B cell (primary cell): ENCODE data around the gene EFNA5. TPM values are rescaled to one million over a fixed set of nuclear protein-coding genes. Genes with fewer than 3 reads are reported as not detected.

Experiments
- ATAC-seq: fragments of 200-7000 bp; cut with Tn5 transposase; one replicate; pipeline ENCODE4 v1.10.0; 2021; ENCODE audit warnings: low read depth, mild to moderate bottlenecking, moderate number of reproducible peaks, moderate library complexity
- CTCF ChIA-PET: fragments of 350-600 bp; sonication (Branson Sonifier 250); formaldehyde crosslinking; loops from one replicate; lab custom pipeline; 2021; ENCODE audit warnings: antibody characterized with exemption, inconsistent platforms; lab: Charles Lee
- POLR2A ChIA-PET: fragments of 350-600 bp; sonication (Branson Sonifier 250); formaldehyde crosslinking; loops from one replicate; lab custom pipeline; 2021; ENCODE audit warnings: antibody characterized with exemption; lab: Charles Lee
- DNase-seq: peaks from one replicate; pipeline ENCODE4 v3.0.0; 2013
- H2AFZ ChIP-seq: 2 replicates; pipeline ENCODE4 v1.6.1; 2012; ENCODE audit warnings: mild to moderate bottlenecking, low read depth, low read length; ENCODE audit not compliant: insufficient read depth, poor library complexity, severe bottlenecking
- H3K27ac ChIP-seq, 2 donors: 1 replicate in 1 of 2; 2 replicates in 1 of 2; pipeline ENCODE4 v1.5.1; 2012 to 2013; ENCODE audit warnings: low read length in 2 of 2, mild to moderate bottlenecking in 2 of 2, moderate library complexity in 1 of 2
- H3K27me3 ChIP-seq, 4 experiments: fragments of 200-600 bp in 1 of 4; sonication (generic) in 1 of 4; replicated peaks in 1 of 4; 1 replicate in 2 of 4; 2 replicates in 2 of 4; pipeline versions ENCODE4 v1.6.1 to v1.7.0; 2013 to 2016; ENCODE audit warnings: low read length in 3 of 4, mild to moderate bottlenecking in 2 of 4, mixed read lengths in 1 of 4, moderate library complexity in 1 of 4; ENCODE audit not compliant: insufficient read depth in 4 of 4, control insufficient read depth in 3 of 4; ENCODE audit errors: control extremely low read depth in 1 of 4
- H3K36me3 ChIP-seq, 2 experiments: replicated peaks in 1 of 2; 1 replicate in 1 of 2; 2 replicates in 1 of 2; pipeline versions ENCODE4 v1.6.1 to v1.7.1; 2013; ENCODE audit warnings: low read length in 1 of 2; ENCODE audit not compliant: insufficient read depth in 2 of 2, control insufficient read depth in 1 of 2; ENCODE audit errors: control extremely low read depth in 1 of 2, extremely low read depth in 1 of 2
- H3K4me1 ChIP-seq, 2 donors: fragments of 200-600 bp in 1 of 2; sonication (generic) in 1 of 2; 1 replicate in 1 of 2; 2 replicates in 1 of 2; pipeline versions ENCODE4 v1.5.1 to v1.6.1; 2013 to 2017; ENCODE audit warnings: low read length in 2 of 2; ENCODE audit not compliant: control insufficient read depth in 2 of 2, insufficient read depth in 2 of 2
- H3K4me2 ChIP-seq: replicated peaks from 2 replicates; pipeline ENCODE3; 2012; ENCODE audit warnings: mild to moderate bottlenecking, low read depth, low read length; ENCODE audit not compliant: poor library complexity, severe bottlenecking
- H3K4me3 ChIP-seq, 5 experiments: fragments of 200-600 bp in 1 of 5; sonication (generic) in 1 of 5; 1 replicate in 3 of 5; 2 replicates in 2 of 5; pipeline versions ENCODE4 v1.5.1 to v1.7.0; 2011 to 2016; ENCODE audit warnings: low read length in 4 of 5, mild to moderate bottlenecking in 4 of 5, low read depth in 2 of 5, control low read depth in 1 of 5, moderate library complexity in 1 of 5; ENCODE audit not compliant: insufficient read depth in 1 of 5; ENCODE audit errors: control extremely low read depth in 1 of 5, extremely low read depth in 1 of 5
- H3K79me2 ChIP-seq: fragments of 200-600 bp; sonication (generic); one replicate; pipeline ENCODE4 v1.6.0; 2016; ENCODE audit warnings: low read length; ENCODE audit not compliant: control insufficient read depth, insufficient read depth
- H3K9ac ChIP-seq: fragments of 200-600 bp; sonication (generic); 2 replicates; pipeline ENCODE4 v1.6.1; 2017; ENCODE audit warnings: mild to moderate bottlenecking, low read length, moderate library complexity
- H3K9me3 ChIP-seq, 3 donors: one replicate each; pipeline versions ENCODE4 v1.6.1 to v1.7.1; 2013; ENCODE audit warnings: low read length in 2 of 3; ENCODE audit not compliant: control insufficient read depth in 2 of 3, insufficient read depth in 1 of 3; ENCODE audit errors: control extremely low read depth in 1 of 3
- H4K20me1 ChIP-seq: 2 replicates; pipeline ENCODE4 v1.6.0; 2012; ENCODE audit warnings: mild to moderate bottlenecking, low read length; ENCODE audit not compliant: insufficient read depth, control insufficient read depth, poor library complexity, severe bottlenecking
- H3K27ac Mint-ChIP-seq: one replicate; pipeline ENCODE4 v1.8.0; 2021; ENCODE audit warnings: mixed read lengths
- H3K27me3 Mint-ChIP-seq: one replicate; pipeline ENCODE4 v1.8.0; 2021; ENCODE audit warnings: mixed read lengths
- H3K4me1 Mint-ChIP-seq: one replicate; pipeline ENCODE4 v1.8.0; 2021; ENCODE audit warnings: mixed read lengths
- H3K4me3 Mint-ChIP-seq: one replicate; pipeline ENCODE4 v1.8.0; 2021; ENCODE audit warnings: mixed read lengths
- H3K9me3 Mint-ChIP-seq: one replicate; pipeline ENCODE4 v1.8.0; 2022; ENCODE audit warnings: mixed read lengths; ENCODE audit not compliant: insufficient read depth
- CTCF ChIP-seq: fragments of 200-600 bp; IDR thresholded peaks from one replicate; pipeline ENCODE4 v1.8.0; 2022; ENCODE audit warnings: antibody characterized with exemption, mild to moderate bottlenecking
- EZH2 ChIP-seq: IDR thresholded peaks from 2 replicates; pipeline ENCODE4 v1.6.1; 2012; ENCODE audit warnings: borderline replicate concordance, low read depth, mild to moderate bottlenecking, moderate library complexity, low read length; ENCODE audit not compliant: insufficient read depth, poor library complexity, severe bottlenecking
- WGBS: methylation state at CpG from one replicate; pipeline ENCODE4 v1.1.5; 2013; ENCODE audit warnings: missing lambda C conversion rate; ENCODE audit not compliant: insufficient coverage; 5-methylcytosine and 5-hydroxymethylcytosine counted together
- intact Hi-C: fragments of 100-400 bp; cut with micrococcal nuclease; formaldehyde crosslinking; loops from one replicate; pipeline ENCODE4 v1.10.0; 2022
- polyA plus RNA-seq: library from polyadenylated mRNA; depleted of rRNA; stranded (reverse); fragments of >200 nt; gene quantifications from 2 replicates; pipeline ENCODE4 v1.2.3, GENCODE V29; 2012
- total RNA-seq, 2 donors: library from RNA; stranded (reverse); fragments of 120-200 nt in 1 of 2; gene quantifications; 1 replicate in 1 of 2; 2 replicates in 1 of 2; pipeline versions ENCODE4 v1.2.3 to v1.2.4, GENCODE V29; 2013 to 2022

EFNA5 gene
- total and polyA plus RNA-seq, 2 donors (not counting 1 experiment from before 2014, with no cell fraction given) = not detected

GRCh38 chr5:107602896-107603295 is 67.8 kb downstream of the EFNA5 start:
- Mint-ChIP-seq H3K27me3 (peaks cover 14% of the 10 kb centered on the region), H3K4me3 (no peak overlapping the region), H3K27ac (no peak overlapping the region), H3K4me1 (no peaks in the 10 kb centered on the region), H3K9me3 (no peaks in the 10 kb centered on the region)
- Histone ChIP-seq H3K27ac (no peak overlapping the region), H4K20me1 (no peaks in the 10 kb centered on the region), H3K4me2 (no peak overlapping the region), H3K9ac (no peak overlapping the region), H2AFZ (no peak overlapping the region), H3K27me3 (peaks cover 0 to 3% (median 0%) of the 10 kb centered on the region in 4 experiments), H3K79me2 (no peaks in the 10 kb centered on the region), H3K4me1 (no peaks in the 10 kb centered on the region), H3K4me3 (no peak overlapping the region), H3K9me3 (no peaks in the 10 kb centered on the region), H3K36me3 (no peaks in the 10 kb centered on the region)
- ChIA-PET CTCF (no interaction called here), POLR2A (no interaction called here)
- ATAC-seq = no peak
- DNase-seq = no peak
- 100% methylated on average over 1 of the region's 5 CpGs for WGBS
- intact Hi-C loops = no loop called here
- TF ChIP-seq CTCF (no peak), EZH2 (no peak)

DNA sequence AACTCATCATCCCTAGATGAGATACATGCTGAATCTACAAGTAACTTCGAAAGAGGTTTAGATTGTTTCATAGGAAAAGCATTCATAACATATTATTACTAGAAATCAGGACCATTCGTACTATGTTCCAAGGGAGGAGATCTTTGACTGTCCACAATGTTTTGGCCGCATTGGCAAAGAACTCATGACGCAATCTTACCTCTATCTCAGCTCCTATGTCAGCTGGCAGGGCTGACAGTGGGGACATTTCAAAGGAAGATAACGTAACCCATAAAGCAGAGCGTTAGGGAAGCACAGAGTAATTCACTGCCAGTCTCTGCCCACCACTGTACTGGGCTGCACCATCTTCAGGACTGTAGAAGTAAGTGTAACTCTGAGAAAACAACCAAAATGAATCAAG is 69.7 kb downstream of the EFNA5 start:
- Mint-ChIP-seq H3K27me3 (peaks cover 6% of the 10 kb centered on the region), H3K9me3 (no peaks in the 10 kb centered on the region), H3K27ac (no peak overlapping the region), H3K4me3 (no peak overlapping the region), H3K4me1 (no peaks in the 10 kb centered on the region)
- WGBS = 100% methylated on average over 1 of the region's 6 CpGs
- Histone ChIP-seq H3K27me3 (peaks cover 0 to 3% (median 0%) of the 10 kb centered on the region in 4 experiments), H3K4me1 (no peaks in the 10 kb centered on the region), H3K36me3 (no peaks in the 10 kb centered on the region), H3K4me3 (no peak overlapping the region), H3K27ac (no peak overlapping the region), H3K9me3 (no peaks in the 10 kb centered on the region), H2AFZ (no peak overlapping the region), H3K4me2 (no peak overlapping the region), H4K20me1 (no peaks in the 10 kb centered on the region), H3K9ac (no peak overlapping the region), H3K79me2 (no peaks in the 10 kb centered on the region)
- DNase-seq = no peak
- intact Hi-C loops = no loop called here
- POLR2A ChIA-PET = no interaction called here
- CTCF ChIA-PET = no interaction called here
- ATAC-seq = no peak
- TF ChIP-seq EZH2 = no peak
- no peak for TF ChIP-seq CTCF
